HEK293 (cell line): Measurements from ENCODE around the gene PBLD.

Experiments
- CTCF ChIA-PET: fragments of 350-600 bp; formaldehyde crosslinking; extraction: SDS; loops from one replicate; lab custom pipeline; 2021; ENCODE audit warnings: antibody characterized with exemption; lab: Yijun Ruan, JAX
- POLR2A ChIA-PET: fragments of 300-600 bp; formaldehyde crosslinking; extraction: SDS; loops from one replicate; lab custom pipeline; 2020; ENCODE audit warnings: antibody characterized with exemption, inconsistent platforms; lab: Yijun Ruan, JAX
- H3K27ac ChIP-seq: fragments of 200-500 bp; sonication (Bioruptor generic); 2 replicates; pipeline ENCODE4 v1.5.1; 2014; ENCODE audit warnings: low read depth, low read length, control low read depth, inconsistent platforms; ENCODE audit errors: extremely low read depth
- H3K36me3 ChIP-seq, 2 experiments: fragments of 200-500 bp in 1 of 2; sonication (Bioruptor generic) in 1 of 2; 1 replicate in 1 of 2; 2 replicates in 1 of 2; pipeline ENCODE4 v1.5.1; 2014 to 2017; ENCODE audit warnings: inconsistent platforms in 2 of 2, low read length in 2 of 2; ENCODE audit not compliant: control insufficient read depth in 2 of 2, insufficient read depth in 1 of 2
- H3K4me1 ChIP-seq: fragments of 200-500 bp; sonication (Bioruptor generic); 2 replicates; pipeline ENCODE4 v1.5.1; 2014; ENCODE audit warnings: mild to moderate bottlenecking, low read length, inconsistent platforms; ENCODE audit not compliant: control insufficient read depth, insufficient read depth
- H3K4me3 ChIP-seq: 2 replicates; pipeline ENCODE4 v1.5.1; 2011; ENCODE audit warnings: low read depth, mild to moderate bottlenecking, control low read depth, low read length, moderate library complexity
- H3K9me3 ChIP-seq: fragments of 200-500 bp; sonication (Bioruptor generic); 2 replicates; pipeline ENCODE4 v1.5.1; 2014; ENCODE audit warnings: low read depth, low read length, inconsistent platforms; ENCODE audit not compliant: control insufficient read depth, insufficient read depth
- BCL11A ChIP-seq: fragments of 450-650 bp; formaldehyde crosslinking; IDR thresholded peaks from 2 replicates; pipeline ENCODE4 v1.5.1; 2016; ENCODE audit warnings: low read depth, missing biosample characterization, missing genetic modification characterization
- FEZF1 ChIP-seq: fragments of 450-650 bp; formaldehyde crosslinking; IDR thresholded peaks from 2 replicates; pipeline ENCODE4 v1.5.1; 2016; ENCODE audit warnings: missing biosample characterization, missing genetic modification characterization
- IKZF3 ChIP-seq: fragments of 450-650 bp; IDR thresholded peaks from 2 replicates; pipeline ENCODE4 v1.5.0; 2018; ENCODE audit warnings: missing biosample characterization, mild to moderate bottlenecking, missing genetic modification characterization, moderate library complexity
- INSM2 ChIP-seq: fragments of 450-650 bp; formaldehyde crosslinking; IDR thresholded peaks from 2 replicates; pipeline ENCODE4 v1.5.1; 2016; ENCODE audit warnings: missing biosample characterization, missing genetic modification characterization
- PRDM6 ChIP-seq: fragments of 450-650 bp; formaldehyde crosslinking; IDR thresholded peaks from 2 replicates; pipeline ENCODE4 v1.5.1; 2017; ENCODE audit warnings: missing biosample characterization, missing genetic modification characterization
- SP3 ChIP-seq: fragments of 450-650 bp; formaldehyde crosslinking; IDR thresholded peaks from 2 replicates; pipeline ENCODE4 v1.5.1; 2016; ENCODE audit warnings: missing biosample characterization, missing genetic modification characterization
- ZFP41 ChIP-seq: fragments of 450-650 bp; formaldehyde crosslinking; IDR thresholded peaks from 2 replicates; pipeline ENCODE4 v1.5.1; 2016; ENCODE audit warnings: missing biosample characterization, missing genetic modification characterization, borderline replicate concordance
- ZNF114 ChIP-seq: fragments of 450-650 bp; formaldehyde crosslinking; IDR thresholded peaks from 2 replicates; pipeline ENCODE4 v1.5.0; 2017; ENCODE audit warnings: missing biosample characterization, missing genetic modification characterization
- ZNF16 ChIP-seq: fragments of 450-650 bp; formaldehyde crosslinking; IDR thresholded peaks from 2 replicates; pipeline ENCODE4 v1.5.1; 2016; ENCODE audit warnings: low read depth, missing biosample characterization, missing genetic modification characterization
- ZNF174 ChIP-seq: fragments of 450-650 bp; formaldehyde crosslinking; IDR thresholded peaks from 2 replicates; pipeline ENCODE4 v1.5.0; 2017; ENCODE audit warnings: missing biosample characterization, mild to moderate bottlenecking, missing genetic modification characterization
- ZNF239 ChIP-seq: fragments of 450-650 bp; formaldehyde crosslinking; IDR thresholded peaks from 2 replicates; pipeline ENCODE4 v1.5.1; 2016; ENCODE audit warnings: missing biosample characterization, missing genetic modification characterization
- ZNF24 ChIP-seq: fragments of 450-650 bp; formaldehyde crosslinking; IDR thresholded peaks from 2 replicates; pipeline ENCODE4 v1.5.1; 2016; ENCODE audit warnings: missing biosample characterization, missing genetic modification characterization
- ZNF274 ChIP-seq, 2 experiments: fragments of 200-500 bp in 1 of 2; fragments of 450-650 bp in 1 of 2; sonication (Bioruptor generic) in 1 of 2; formaldehyde crosslinking in 1 of 2; IDR thresholded peaks; 2 replicates each; pipeline versions ENCODE4 v1.5.1 to v1.6.1; 2014 to 2016; ENCODE audit warnings: borderline replicate concordance in 1 of 2, inconsistent platforms in 1 of 2, low read length in 1 of 2, missing biosample characterization in 1 of 2, missing genetic modification characterization in 1 of 2
- ZNF335 ChIP-seq: fragments of 450-650 bp; formaldehyde crosslinking; conservative IDR thresholded peaks from 2 replicates; pipeline ENCODE4 v1.5.1; 2016; ENCODE audit warnings: missing biosample characterization, missing genetic modification characterization
- ZNF473 ChIP-seq: fragments of 450-650 bp; formaldehyde crosslinking; IDR thresholded peaks from 2 replicates; pipeline ENCODE4 v1.5.1; 2017; ENCODE audit warnings: missing biosample characterization, missing genetic modification characterization
- ZNF513 ChIP-seq: fragments of 450-650 bp; IDR thresholded peaks from 2 replicates; pipeline ENCODE4 v1.5.1; 2018; ENCODE audit warnings: missing biosample characterization, missing genetic modification characterization
- ZNF529 ChIP-seq: fragments of 450-650 bp; formaldehyde crosslinking; IDR thresholded peaks from 2 replicates; pipeline ENCODE4 v1.5.1; 2017; ENCODE audit warnings: missing genetic modification characterization, missing biosample characterization; ENCODE audit not compliant: insufficient replicate concordance
- ZNF558 ChIP-seq: fragments of 450-650 bp; formaldehyde crosslinking; IDR thresholded peaks from 2 replicates; pipeline ENCODE4 v1.5.1; 2016; ENCODE audit warnings: missing biosample characterization, missing genetic modification characterization
- ZNF792 ChIP-seq: fragments of 450-650 bp; formaldehyde crosslinking; IDR thresholded peaks from 2 replicates; pipeline ENCODE4 v1.5.1; 2016; ENCODE audit warnings: missing biosample characterization, missing genetic modification characterization
- ZNF837 ChIP-seq: fragments of 450-650 bp; formaldehyde crosslinking; IDR thresholded peaks from 2 replicates; pipeline ENCODE4 v1.5.1; 2016; ENCODE audit warnings: missing biosample characterization, missing genetic modification characterization
- TF ChIP-seq, protein P1 (sequence below): fragments of 450-650 bp; formaldehyde crosslinking; IDR thresholded peaks from 2 replicates; pipeline ENCODE4 v1.5.1; 2016; ENCODE audit warnings: missing biosample characterization, missing genetic modification characterization
- TF ChIP-seq, protein P2 (sequence below): fragments of 450-650 bp; formaldehyde crosslinking; IDR thresholded peaks from 2 replicates; pipeline ENCODE4 v1.5.1; 2016; ENCODE audit warnings: missing biosample characterization, missing genetic modification characterization
- TF ChIP-seq, protein P3 (sequence below): fragments of 450-650 bp; formaldehyde crosslinking; IDR thresholded peaks from 2 replicates; pipeline ENCODE4 v1.5.1; 2016; ENCODE audit warnings: missing biosample characterization, missing genetic modification characterization

Gene PBLD

GRCh38 chr10:68235111-68235510 lies 97.6 kb downstream of the PBLD start:
- CTCF ChIA-PET, result interaction anchor here (0.5 to 1.1 kb wide), 3 partner anchors 11 to 583 kb away, joined by 3 to 6 read pairs (median 3); no protein-coding TSS in a partner anchor
- no peak overlapping the region for H3K27ac ChIP-seq
- POLR2A ChIA-PET, result interaction anchor here (0.7 kb wide), 1 partner anchor 386 kb away, joined by 3 read pairs; no protein-coding TSS in a partner anchor
- H3K9me3 ChIP-seq, result no peaks in the 10 kb centered on the region
- TF ChIP-seq SP3 (tag by site-specific recombination) (no peak), ZNF513 (no peak), ZNF114 (no peak), FEZF1 (tag by site-specific recombination) (no peak), ZNF239 (tag by site-specific recombination) (no peak), ZNF174 (no peak), INSM2 (tag by site-specific recombination) (no peak), ZNF24 (tag by site-specific recombination) (no peak)
- TF ChIP-seq, protein P1, sequence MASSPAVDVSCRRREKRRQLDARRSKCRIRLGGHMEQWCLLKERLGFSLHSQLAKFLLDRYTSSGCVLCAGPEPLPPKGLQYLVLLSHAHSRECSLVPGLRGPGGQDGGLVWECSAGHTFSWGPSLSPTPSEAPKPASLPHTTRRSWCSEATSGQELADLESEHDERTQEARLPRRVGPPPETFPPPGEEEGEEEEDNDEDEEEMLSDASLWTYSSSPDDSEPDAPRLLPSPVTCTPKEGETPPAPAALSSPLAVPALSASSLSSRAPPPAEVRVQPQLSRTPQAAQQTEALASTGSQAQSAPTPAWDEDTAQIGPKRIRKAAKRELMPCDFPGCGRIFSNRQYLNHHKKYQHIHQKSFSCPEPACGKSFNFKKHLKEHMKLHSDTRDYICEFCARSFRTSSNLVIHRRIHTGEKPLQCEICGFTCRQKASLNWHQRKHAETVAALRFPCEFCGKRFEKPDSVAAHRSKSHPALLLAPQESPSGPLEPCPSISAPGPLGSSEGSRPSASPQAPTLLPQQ (tag by site-specific recombination), result no peak
- no peaks in the 10 kb centered on the region for H3K36me3 ChIP-seq
- H3K4me1 ChIP-seq, result peaks cover 3% of the 10 kb centered on the region; the same call in 1 of the 2 replicates
- H3K4me3 ChIP-seq, result no peak overlapping the region

DNA sequence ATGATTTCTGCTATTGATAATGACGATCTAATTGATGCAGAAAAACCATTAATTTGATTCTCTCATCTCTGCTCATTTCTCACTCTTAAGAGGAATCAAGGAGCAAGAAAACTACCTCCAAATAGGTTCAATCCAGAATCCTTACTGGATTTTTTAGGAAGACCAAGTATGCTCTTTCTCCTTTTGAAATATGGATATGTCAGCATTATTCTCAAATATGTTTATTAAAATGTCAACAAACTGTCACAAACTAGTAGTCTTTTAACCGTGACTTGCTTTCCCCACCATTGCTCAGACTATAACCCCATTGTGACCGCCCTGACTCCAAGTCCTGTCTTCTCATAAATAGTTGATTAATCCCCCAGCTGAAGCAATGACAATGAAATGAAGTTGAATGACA lies 99.7 kb downstream of the PBLD start:
- H3K36me3 ChIP-seq, result no peaks in the 10 kb centered on the region
- H3K4me1 ChIP-seq, result peaks cover 3% of the 10 kb centered on the region; the same call in 1 of the 2 replicates
- no peaks in the 10 kb centered on the region for H3K9me3 ChIP-seq
- H3K4me3 ChIP-seq, result no peak overlapping the region
- CTCF ChIA-PET, result no interaction called here
- no peak overlapping the region for H3K27ac ChIP-seq
- POLR2A ChIA-PET, result no interaction called here
- no peak for TF ChIP-seq ZNF239 (tag by site-specific recombination)
- TF ChIP-seq IKZF3, result no peak
- TF ChIP-seq, protein P2, sequence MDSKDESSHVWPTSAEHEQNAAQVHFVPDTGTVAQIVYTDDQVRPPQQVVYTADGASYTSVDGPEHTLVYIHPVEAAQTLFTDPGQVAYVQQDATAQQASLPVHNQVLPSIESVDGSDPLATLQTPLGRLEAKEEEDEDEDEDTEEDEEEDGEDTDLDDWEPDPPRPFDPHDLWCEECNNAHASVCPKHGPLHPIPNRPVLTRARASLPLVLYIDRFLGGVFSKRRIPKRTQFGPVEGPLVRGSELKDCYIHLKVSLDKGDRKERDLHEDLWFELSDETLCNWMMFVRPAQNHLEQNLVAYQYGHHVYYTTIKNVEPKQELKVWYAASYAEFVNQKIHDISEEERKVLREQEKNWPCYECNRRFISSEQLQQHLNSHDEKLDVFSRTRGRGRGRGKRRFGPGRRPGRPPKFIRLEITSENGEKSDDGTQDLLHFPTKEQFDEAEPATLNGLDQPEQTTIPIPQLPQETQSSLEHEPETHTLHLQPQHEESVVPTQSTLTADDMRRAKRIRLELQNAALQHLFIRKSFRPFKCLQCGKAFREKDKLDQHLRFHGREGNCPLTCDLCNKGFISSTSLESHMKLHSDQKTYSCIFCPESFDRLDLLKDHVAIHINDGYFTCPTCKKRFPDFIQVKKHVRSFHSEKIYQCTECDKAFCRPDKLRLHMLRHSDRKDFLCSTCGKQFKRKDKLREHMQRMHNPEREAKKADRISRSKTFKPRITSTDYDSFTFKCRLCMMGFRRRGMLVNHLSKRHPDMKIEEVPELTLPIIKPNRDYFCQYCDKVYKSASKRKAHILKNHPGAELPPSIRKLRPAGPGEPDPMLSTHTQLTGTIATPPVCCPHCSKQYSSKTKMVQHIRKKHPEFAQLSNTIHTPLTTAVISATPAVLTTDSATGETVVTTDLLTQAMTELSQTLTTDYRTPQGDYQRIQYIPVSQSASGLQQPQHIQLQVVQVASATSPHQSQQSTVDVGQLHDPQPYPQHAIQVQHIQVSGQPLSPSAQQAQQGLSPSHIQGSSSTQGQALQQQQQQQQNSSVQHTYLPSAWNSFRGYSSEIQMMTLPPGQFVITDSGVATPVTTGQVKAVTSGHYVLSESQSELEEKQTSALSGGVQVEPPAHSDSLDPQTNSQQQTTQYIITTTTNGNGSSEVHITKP (tag by site-specific recombination), result no peak
- TF ChIP-seq ZNF16 (tag by site-specific recombination), result no peak
- no peak for TF ChIP-seq ZNF558 (tag by site-specific recombination)
- no peak for TF ChIP-seq ZNF792
- TF ChIP-seq ZNF335 (tag by site-specific recombination), result no peak
- TF ChIP-seq ZNF837 (tag by site-specific recombination), result no peak
- no peak for TF ChIP-seq ZFP41 (tag by site-specific recombination)
- TF ChIP-seq ZNF473, result no peak
- TF ChIP-seq PRDM6 (tag by site-specific recombination), result no peak
- TF ChIP-seq, protein P3, sequence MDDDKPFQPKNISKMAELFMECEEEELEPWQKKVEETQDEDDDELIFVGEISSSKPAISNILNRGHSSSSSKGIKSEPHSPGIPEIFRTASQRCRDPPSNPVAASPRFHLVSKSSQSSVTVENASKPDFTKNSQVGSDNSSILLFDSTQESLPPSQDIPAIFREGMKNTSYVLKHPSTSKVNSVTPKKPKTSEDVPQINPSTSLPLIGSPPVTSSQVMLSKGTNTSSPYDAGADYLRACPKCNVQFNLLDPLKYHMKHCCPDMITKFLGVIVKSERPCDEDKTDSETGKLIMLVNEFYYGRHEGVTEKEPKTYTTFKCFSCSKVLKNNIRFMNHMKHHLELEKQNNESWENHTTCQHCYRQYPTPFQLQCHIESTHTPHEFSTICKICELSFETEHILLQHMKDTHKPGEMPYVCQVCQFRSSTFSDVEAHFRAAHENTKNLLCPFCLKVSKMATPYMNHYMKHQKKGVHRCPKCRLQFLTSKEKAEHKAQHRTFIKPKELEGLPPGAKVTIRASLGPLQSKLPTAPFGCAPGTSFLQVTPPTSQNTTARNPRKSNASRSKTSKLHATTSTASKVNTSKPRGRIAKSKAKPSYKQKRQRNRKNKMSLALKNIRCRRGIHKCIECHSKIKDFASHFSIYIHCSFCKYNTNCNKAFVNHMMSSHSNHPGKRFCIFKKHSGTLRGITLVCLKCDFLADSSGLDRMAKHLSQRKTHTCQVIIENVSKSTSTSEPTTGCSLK (tag by site-specific recombination), result no peak
- no peak for TF ChIP-seq ZNF274 (IDR thresholded peaks at IDR 0.05; ENCODE audit: low read length)
- no peak for TF ChIP-seq ZNF274 (tag by site-specific recombination; IDR thresholded peaks at IDR 0.05; ENCODE audit: borderline replicate concordance)
- no peak for TF ChIP-seq BCL11A (tag by site-specific recombination)
- TF ChIP-seq ZNF529, result no peak
